ENCODE data around the gene CNNM1. TPM values are rescaled to one million over a fixed set of nuclear protein-coding genes. Genes with fewer than 3 reads are reported as not detected.

CNNM1 gene
- total and polyA plus RNA-seq, 2 donors (not counting 1 experiment from before 2014, with no cell fraction given), result not detected

- WGBS (ENCODE audit: insufficient coverage), result no CpG with 5 or more reads among the region's 2 CpGs
- CTCF ChIA-PET, result no interaction called here
Measured at GRCh38 chr10:99366666-99367065, 37.5 kb downstream of the CNNM1 start.

GRCh38 chr10:99368646-99369045, 39.5 kb downstream of the CNNM1 start:
- Histone ChIP-seq H3K79me2 (ENCODE audit: control insufficient read depth, insufficient read depth, low read length) (no peaks in the 10 kb centered on the region), H3K27me3 (replicated peaks in 1 of 4; ENCODE audit: control extremely low read depth in 1 of 4, control insufficient read depth in 3 of 4, insufficient read depth in 4 of 4, low read length in 3 of 4) (peaks cover 0 to 3% (median 0%) of the 10 kb centered on the region in 4 experiments), H3K4me2 (replicated peaks; ENCODE audit: low read depth, low read length, poor library complexity, severe bottlenecking) (no peak overlapping the region), H3K9ac (ENCODE audit: low read length) (no peak overlapping the region), H3K27ac (ENCODE audit: low read length in 2 of 2) (no peak overlapping the region), H3K9me3 (ENCODE audit: control extremely low read depth in 1 of 3, control insufficient read depth in 2 of 3, insufficient read depth in 1 of 3, low read length in 2 of 3) (no peaks in the 10 kb centered on the region), H3K4me1 (ENCODE audit: control insufficient read depth in 2 of 2, insufficient read depth in 2 of 2, low read length in 2 of 2) (peaks cover 4 to 5% of the 10 kb centered on the region in 2 donors), H3K36me3 (replicated peaks in 1 of 2; ENCODE audit: control extremely low read depth in 1 of 2, control insufficient read depth in 1 of 2, extremely low read depth in 1 of 2, insufficient read depth in 2 of 2, low read length in 1 of 2) (no peaks in the 10 kb centered on the region), H4K20me1 (ENCODE audit: control insufficient read depth, insufficient read depth, low read length, poor library complexity, severe bottlenecking) (no peaks in the 10 kb centered on the region), H3K4me3 (ENCODE audit: control extremely low read depth in 1 of 5, extremely low read depth in 1 of 5, insufficient read depth in 1 of 5, low read depth in 2 of 5, low read length in 4 of 5) (no peak overlapping the region), H2AFZ (ENCODE audit: insufficient read depth, low read depth, low read length, poor library complexity, severe bottlenecking) (no peak overlapping the region)
- DNase-seq (no peak), ATAC-seq (ENCODE audit: low read depth) (no peak)
- WGBS (ENCODE audit: insufficient coverage), result 56% methylated on average over 1 of the region's 1 CpG
- no peak overlapping the region for H3K27ac Mint-ChIP-seq
- no peak for TF ChIP-seq EZH2 (IDR thresholded peaks at IDR 0.05; ENCODE audit: borderline replicate concordance, insufficient read depth, low read depth, low read length, poor library complexity, severe bottlenecking)
- TF ChIP-seq CTCF (IDR thresholded peaks at IDR 0.05), result no peak
- no peak overlapping the region for H3K4me3 Mint-ChIP-seq
- peaks cover 5% of the 10 kb centered on the region for H3K4me1 Mint-ChIP-seq
- intact Hi-C loops (cut with micrococcal nuclease), result no loop called here
- POLR2A ChIA-PET, result no interaction called here
- CTCF ChIA-PET, result no interaction called here
- no peaks in the 10 kb centered on the region for H3K9me3 Mint-ChIP-seq (ENCODE audit: insufficient read depth)
- peaks cover 15% of the 10 kb centered on the region for H3K27me3 Mint-ChIP-seq

More at GRCh38 chr10:99366666-99367065, 37.5 kb downstream of the CNNM1 start:
- H3K4me2 ChIP-seq (replicated peaks; ENCODE audit: low read depth, low read length, poor library complexity, severe bottlenecking), result no peak overlapping the region
- H3K27me3 ChIP-seq (replicated peaks in 1 of 4; ENCODE audit: control extremely low read depth in 1 of 4, control insufficient read depth in 3 of 4, insufficient read depth in 4 of 4, low read length in 3 of 4), result no peaks in the 10 kb centered on the region
- H3K4me1 ChIP-seq (ENCODE audit: control insufficient read depth in 2 of 2, insufficient read depth in 2 of 2, low read length in 2 of 2), result peaks cover 4 to 5% of the 10 kb centered on the region in 2 donors
- H3K4me1 Mint-ChIP-seq, result peaks cover 5% of the 10 kb centered on the region
- H3K79me2 ChIP-seq (ENCODE audit: control insufficient read depth, insufficient read depth, low read length), result no peaks in the 10 kb centered on the region
- no peak overlapping the region for H2AFZ ChIP-seq (ENCODE audit: insufficient read depth, low read depth, low read length, poor library complexity, severe bottlenecking)
- H3K4me3 ChIP-seq (ENCODE audit: control extremely low read depth in 1 of 5, extremely low read depth in 1 of 5, insufficient read depth in 1 of 5, low read depth in 2 of 5, low read length in 4 of 5), result no peak overlapping the region
- H3K9ac ChIP-seq (ENCODE audit: low read length), result no peak overlapping the region
- no peaks in the 10 kb centered on the region for H3K9me3 ChIP-seq (ENCODE audit: control extremely low read depth in 1 of 3, control insufficient read depth in 2 of 3, insufficient read depth in 1 of 3, low read length in 2 of 3)
- H3K36me3 ChIP-seq (replicated peaks in 1 of 2; ENCODE audit: control extremely low read depth in 1 of 2, control insufficient read depth in 1 of 2, extremely low read depth in 1 of 2, insufficient read depth in 2 of 2, low read length in 1 of 2), result no peaks in the 10 kb centered on the region
- no peak overlapping the region for H3K27ac ChIP-seq (ENCODE audit: low read length in 2 of 2)
- H3K27me3 Mint-ChIP-seq, result peaks cover 21% of the 10 kb centered on the region
- H3K4me3 Mint-ChIP-seq, result no peak overlapping the region
- H4K20me1 ChIP-seq (ENCODE audit: control insufficient read depth, insufficient read depth, low read length, poor library complexity, severe bottlenecking), result no peaks in the 10 kb centered on the region
- no peak overlapping the region for H3K27ac Mint-ChIP-seq
- POLR2A ChIA-PET, result no interaction called here
- no peak for ATAC-seq (ENCODE audit: low read depth)
- intact Hi-C loops (cut with micrococcal nuclease), result no loop called here
- no peak for TF ChIP-seq CTCF (IDR thresholded peaks at IDR 0.05)
- no peak for TF ChIP-seq EZH2 (IDR thresholded peaks at IDR 0.05; ENCODE audit: borderline replicate concordance, insufficient read depth, low read depth, low read length, poor library complexity, severe bottlenecking)
- no peaks in the 10 kb centered on the region for H3K9me3 Mint-ChIP-seq (ENCODE audit: insufficient read depth)
- DNase-seq, result no peak

Data from B cell (primary cell).